SJCRH30 (cell line): ENCODE results near the gene TRIM10. TPM values are rescaled to one million over a fixed set of nuclear protein-coding genes. Genes with fewer than 3 reads are reported as not detected.

Source experiments
- DNase-seq, 2 experiments: peaks; one replicate each; pipeline ENCODE4 v3.0.0-alpha.2; 2015 to 2020
- H3K27ac ChIP-seq: fragments of 250-450 bp; sonication (Bioruptor Pico); 2 replicates; pipeline ENCODE4 v1.5.1; 2020; ENCODE audit warnings: mild to moderate bottlenecking, moderate library complexity
- H3K27me3 ChIP-seq: fragments of 250-450 bp; sonication (Bioruptor Pico); 2 replicates; pipeline ENCODE4 v1.5.1; 2020; ENCODE audit warnings: mild to moderate bottlenecking, moderate library complexity
- H3K36me3 ChIP-seq: fragments of 250-450 bp; sonication (Bioruptor Pico); 2 replicates; pipeline ENCODE4 v1.5.1; 2020; ENCODE audit warnings: mild to moderate bottlenecking, moderate library complexity
- H3K4me1 ChIP-seq: fragments of 250-450 bp; sonication (Bioruptor Pico); 2 replicates; pipeline ENCODE4 v1.5.1; 2020; ENCODE audit warnings: mild to moderate bottlenecking, moderate library complexity
- H3K4me3 ChIP-seq: fragments of 250-450 bp; sonication (Bioruptor Pico); 2 replicates; pipeline ENCODE4 v1.5.1; 2020; ENCODE audit warnings: mild to moderate bottlenecking, moderate library complexity
- H3K9me3 ChIP-seq: fragments of 250-450 bp; sonication (Bioruptor Pico); replicated peaks from 2 replicates; pipeline ENCODE4 v1.5.1; 2020; ENCODE audit warnings: mild to moderate bottlenecking, moderate library complexity
- total RNA-seq: library from RNA; depleted of rRNA; stranded (reverse); fragments of >200 nt; shearing (Covaris generic); gene quantifications from 2 replicates; pipeline ENCODE4 v1.2.3, GENCODE V29; 2014

Gene TRIM10
- total RNA-seq, 1 experiment from 2014 or later: not detected

DNA sequence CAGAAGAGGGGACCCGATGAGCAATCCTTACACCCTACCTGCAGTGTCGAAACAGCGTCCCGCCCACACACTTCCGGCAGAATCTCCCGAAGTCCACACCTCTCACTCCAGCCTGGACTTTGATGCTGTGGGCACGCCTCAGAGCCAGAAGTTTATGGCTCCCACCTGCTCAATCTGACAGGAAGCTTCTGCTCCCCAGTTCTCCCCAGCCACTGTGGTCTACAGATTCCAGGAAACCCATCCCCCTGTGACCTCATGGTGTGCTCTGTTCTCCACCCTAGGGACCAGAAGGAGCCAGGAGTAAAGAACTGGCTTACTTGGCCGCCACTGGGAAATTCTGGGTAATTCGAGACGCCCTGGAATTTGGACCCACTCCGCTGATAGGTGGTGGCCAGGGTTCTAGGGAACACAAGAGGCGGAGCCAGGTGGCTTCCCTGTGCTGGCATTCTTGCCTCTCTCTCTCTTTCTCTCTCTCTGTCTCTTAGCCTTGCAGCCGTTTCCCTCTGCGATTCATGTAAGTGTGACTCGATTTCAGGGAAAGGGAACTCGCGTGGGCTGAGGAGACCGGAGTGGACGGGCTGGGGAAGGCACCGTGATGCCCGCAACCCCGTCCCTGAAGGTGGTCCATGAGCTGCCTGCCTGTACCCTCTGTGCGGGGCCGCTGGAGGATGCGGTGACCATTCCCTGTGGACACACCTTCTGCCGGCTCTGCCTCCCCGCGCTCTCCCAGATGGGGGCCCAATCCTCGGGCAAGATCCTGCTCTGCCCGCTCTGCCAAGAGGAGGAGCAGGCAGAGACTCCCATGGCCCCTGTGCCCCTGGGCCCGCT lies 2.3 kb upstream of the TRIM10 start, which contains the start of gene TRIM15:
TRIM15 (plus strand) TSS at position 457 of the 828 bp plus-strand sequence; CDS start at position 596, 139 bp downstream.
- Histone ChIP-seq H3K9me3 (no peaks in the 10 kb centered on the region), H3K27me3 (no peaks in the 10 kb centered on the region), H3K27ac (no peak within 1 kb of the TSS), H3K4me1 (no peaks in the 10 kb centered on the region), H3K36me3 (no peaks in the 10 kb centered on the region), H3K4me3 (no peak within 1 kb of the TSS)
- peak in 1 of 2 experiments; percentile 24 for DNase-seq

DNA sequence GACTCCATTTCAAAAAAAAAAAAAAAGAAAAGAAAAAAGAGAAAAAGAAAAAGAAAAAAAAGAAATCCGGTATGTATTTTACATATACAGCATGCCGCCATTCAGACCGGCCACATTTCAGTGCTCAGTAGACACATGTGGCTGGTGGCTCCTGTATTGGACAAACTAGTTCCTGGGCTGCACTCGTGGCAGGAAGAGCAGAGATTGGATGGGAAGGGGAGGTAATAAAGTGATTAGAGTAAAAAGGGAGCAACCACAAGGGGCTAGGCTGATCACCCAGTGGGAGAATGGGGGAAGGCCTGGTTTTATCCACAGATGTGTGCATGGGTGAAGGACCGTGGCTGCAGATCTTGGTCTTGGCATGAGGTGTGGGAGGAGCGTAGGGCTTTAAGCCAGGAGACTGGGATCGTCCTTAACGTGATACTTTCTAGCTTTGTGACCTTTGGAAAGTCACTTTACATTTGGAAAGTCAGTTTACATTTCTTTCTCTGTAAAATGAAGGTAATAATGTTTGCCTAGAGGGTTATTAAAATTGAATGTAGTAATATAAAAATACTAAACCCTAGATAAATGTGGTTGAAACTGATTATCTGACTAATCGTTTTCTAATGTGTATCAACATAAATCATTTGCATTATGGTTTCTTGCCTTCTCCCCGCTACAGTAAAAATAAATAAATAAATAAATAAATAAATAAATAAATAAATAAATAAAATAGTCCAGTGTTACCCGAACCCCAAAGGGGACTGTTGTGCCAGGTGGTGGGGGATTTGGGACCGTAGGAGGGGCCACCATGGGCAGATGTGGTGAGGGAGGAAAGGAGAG lies 1.5 kb upstream of the TRIM10 start:
- no peak overlapping the region for H3K4me3 ChIP-seq
- H3K4me1 ChIP-seq: no peaks in the 10 kb centered on the region
- H3K9me3 ChIP-seq: no peaks in the 10 kb centered on the region
- H3K27ac ChIP-seq: no peak overlapping the region
- no peak for DNase-seq
- no peaks in the 10 kb centered on the region for H3K36me3 ChIP-seq
- no peaks in the 10 kb centered on the region for H3K27me3 ChIP-seq

DNA sequence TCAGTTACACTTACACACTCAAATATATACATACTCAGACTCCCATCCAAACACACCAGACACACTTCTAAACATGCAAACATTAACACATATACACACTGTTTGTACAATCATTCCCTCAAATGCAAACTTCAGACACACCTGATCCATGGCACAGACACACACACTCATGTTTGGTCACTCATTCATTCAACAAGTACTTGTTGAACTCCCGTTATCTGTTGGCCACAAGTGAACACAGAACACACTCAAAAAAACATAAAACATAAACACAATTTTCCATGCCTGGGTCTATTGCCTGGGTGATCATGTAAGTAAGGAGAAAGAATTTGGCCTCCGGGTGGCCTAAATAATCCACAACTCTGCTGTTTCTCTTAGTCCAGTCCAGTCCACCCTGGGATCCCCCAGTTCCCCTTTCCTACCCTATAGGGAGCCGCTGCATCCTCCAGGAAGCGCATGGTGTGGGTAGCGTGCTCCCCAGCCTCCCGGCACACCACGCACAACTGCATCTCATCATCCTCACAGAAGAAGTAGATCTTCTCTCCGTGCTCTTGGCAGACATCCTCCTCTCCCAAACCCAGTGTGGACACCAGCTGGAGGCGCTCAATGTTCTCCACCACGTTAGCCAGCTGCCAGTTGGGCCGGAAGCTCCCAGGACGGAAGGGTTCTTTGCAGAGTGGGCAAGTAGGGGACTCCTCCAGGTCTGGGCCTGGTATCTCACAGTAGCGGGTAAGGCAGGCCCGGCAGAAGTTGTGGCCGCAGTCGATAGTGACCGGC lies 815 bp downstream of the TRIM10 start:
- no peaks in the 10 kb centered on the region for H3K36me3 ChIP-seq
- H3K27me3 ChIP-seq: no peaks in the 10 kb centered on the region
- H3K9me3 ChIP-seq: no peaks in the 10 kb centered on the region
- no peak overlapping the region for H3K4me3 ChIP-seq
- H3K4me1 ChIP-seq: peaks cover 2% of the 10 kb centered on the region
- H3K27ac ChIP-seq: no peak overlapping the region
- DNase-seq: no peak

DNA sequence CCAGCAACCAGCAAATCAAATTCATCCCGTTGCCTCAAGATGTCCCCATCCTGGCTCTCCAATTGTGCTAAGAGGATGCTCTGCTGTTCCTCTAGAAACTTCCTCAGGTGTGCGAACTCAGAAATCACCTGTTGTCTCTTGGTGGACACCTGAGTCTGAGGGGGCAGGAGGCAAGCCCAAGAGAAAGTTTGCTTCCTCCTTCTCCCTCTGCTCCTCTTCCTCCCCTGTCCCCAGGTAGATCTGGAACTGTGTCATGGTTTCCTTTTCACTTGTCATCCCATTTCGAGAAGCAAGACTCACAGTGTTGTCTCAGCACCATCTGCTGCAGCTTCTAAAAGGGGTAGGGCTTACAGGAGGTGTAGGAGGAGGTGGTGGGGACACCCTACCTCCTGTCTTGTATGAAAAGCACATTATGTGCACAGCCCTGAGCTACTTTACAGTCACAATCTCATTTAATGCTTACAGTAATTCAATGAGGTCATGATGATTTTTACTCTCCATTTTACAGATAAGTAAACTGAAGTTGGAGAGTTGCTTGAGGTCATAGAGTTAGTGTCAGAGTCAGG lies 2.5 kb downstream of the TRIM10 start:
- no peak for DNase-seq
- no peaks in the 10 kb centered on the region for H3K27me3 ChIP-seq
- H3K9me3 ChIP-seq: no peaks in the 10 kb centered on the region

DNA sequence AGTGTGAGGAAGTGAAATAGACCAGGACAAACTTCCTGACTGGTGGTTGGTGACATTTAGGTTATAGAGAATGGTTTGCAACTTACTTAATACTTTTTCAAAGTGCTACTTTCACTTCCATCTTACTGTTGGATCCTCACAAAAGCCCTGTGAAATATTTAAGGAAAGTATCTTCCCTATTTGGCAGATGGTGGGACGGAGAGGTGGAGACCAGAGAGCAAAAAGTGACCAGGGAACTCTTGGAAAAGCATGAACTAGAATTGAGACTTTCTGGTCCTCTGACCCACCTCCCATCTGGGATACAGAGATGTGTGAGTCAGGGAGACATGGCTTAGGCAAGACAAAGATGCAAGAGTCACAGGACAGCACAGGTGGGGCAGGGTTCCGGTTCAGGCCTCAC lies 3.0 kb downstream of the TRIM10 start:
- no peak overlapping the region for H3K4me3 ChIP-seq
- no peaks in the 10 kb centered on the region for H3K36me3 ChIP-seq
- no peaks in the 10 kb centered on the region for H3K27me3 ChIP-seq
- DNase-seq: no peak
- no peak overlapping the region for H3K27ac ChIP-seq
- peaks cover 13% of the 10 kb centered on the region for H3K4me1 ChIP-seq
- H3K9me3 ChIP-seq: no peaks in the 10 kb centered on the region

More for the DNA sequence above, 2.5 kb downstream of the TRIM10 start:
- peaks cover 13% of the 10 kb centered on the region for H3K4me1 ChIP-seq
- H3K4me3 ChIP-seq: no peak overlapping the region
- no peaks in the 10 kb centered on the region for H3K36me3 ChIP-seq
- H3K27ac ChIP-seq: no peak overlapping the region

DNA sequence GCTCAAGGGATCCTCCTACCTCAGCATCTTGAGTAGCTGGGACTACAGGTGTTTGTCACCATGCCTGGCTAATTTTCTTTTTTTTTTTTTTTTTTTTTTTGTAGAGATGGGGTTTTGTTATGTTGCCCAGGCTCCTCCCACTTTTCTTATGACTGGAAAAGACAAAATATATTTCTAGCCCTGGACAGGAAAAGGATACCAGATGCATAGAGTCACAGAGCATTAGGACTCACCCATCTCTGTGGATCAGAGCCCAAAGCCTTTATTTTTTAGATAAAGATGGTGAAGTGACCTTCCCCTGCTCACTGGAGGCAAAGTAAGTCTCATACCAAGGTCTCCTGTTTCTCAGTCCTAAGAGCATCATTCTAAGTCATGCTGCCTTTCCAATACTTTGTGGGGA lies 3.4 kb downstream of the TRIM10 start:
- H3K27me3 ChIP-seq: no peaks in the 10 kb centered on the region
- no peaks in the 10 kb centered on the region for H3K36me3 ChIP-seq
- H3K9me3 ChIP-seq: no peaks in the 10 kb centered on the region
- no peak overlapping the region for H3K4me3 ChIP-seq
- H3K4me1 ChIP-seq: peaks cover 13% of the 10 kb centered on the region
- DNase-seq: no peak
- no peak overlapping the region for H3K27ac ChIP-seq

DNA sequence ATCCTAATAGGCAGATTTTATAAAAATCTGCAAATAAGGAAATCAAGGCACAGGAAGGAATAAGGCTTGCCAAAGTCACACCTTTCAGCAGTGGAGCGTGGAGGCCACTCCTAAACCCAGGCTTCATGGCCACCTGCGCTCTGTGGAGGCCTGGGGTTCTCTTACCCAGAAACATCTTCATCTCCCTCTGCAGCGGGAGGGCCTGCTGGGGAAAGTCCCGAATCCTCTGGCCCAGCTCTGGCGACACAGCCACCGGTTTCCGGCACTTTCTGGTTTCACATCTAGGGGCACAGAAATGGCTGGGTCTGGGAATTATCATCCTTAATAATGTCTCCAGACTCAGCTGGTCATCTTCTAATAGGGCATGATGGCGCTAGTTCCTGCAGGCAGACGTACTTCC lies 4.2 kb downstream of the TRIM10 start:
- H3K27ac ChIP-seq: no peak overlapping the region
- H3K4me1 ChIP-seq: peaks cover 18% of the 10 kb centered on the region
- DNase-seq: no peak
- H3K4me3 ChIP-seq: no peak overlapping the region
- H3K27me3 ChIP-seq: no peaks in the 10 kb centered on the region
- H3K9me3 ChIP-seq: no peaks in the 10 kb centered on the region
- H3K36me3 ChIP-seq: no peaks in the 10 kb centered on the region

DNA sequence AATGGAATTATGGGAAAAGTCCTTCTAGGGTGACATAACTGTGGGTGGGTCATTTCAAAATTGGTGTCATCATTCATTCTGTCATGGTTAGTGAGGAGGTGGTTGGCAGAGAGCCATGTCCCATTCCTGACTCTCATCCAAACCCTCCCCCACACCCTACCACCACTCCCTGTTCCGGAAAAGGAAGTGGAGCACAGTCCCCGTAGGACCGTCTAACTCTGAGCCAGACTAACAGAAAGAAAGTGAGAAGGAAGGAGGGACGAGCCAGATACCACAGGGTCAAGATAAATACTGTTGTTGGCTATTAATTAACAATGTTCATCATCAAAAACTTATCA lies 4.8 kb downstream of the TRIM10 start:
- Histone ChIP-seq H3K4me3 (no peak overlapping the region), H3K27ac (no peak overlapping the region), H3K36me3 (no peaks in the 10 kb centered on the region), H3K27me3 (no peaks in the 10 kb centered on the region), H3K4me1 (peaks cover 24% of the 10 kb centered on the region), H3K9me3 (no peaks in the 10 kb centered on the region)
- DNase-seq: peak; percentile 51 to 52

DNA sequence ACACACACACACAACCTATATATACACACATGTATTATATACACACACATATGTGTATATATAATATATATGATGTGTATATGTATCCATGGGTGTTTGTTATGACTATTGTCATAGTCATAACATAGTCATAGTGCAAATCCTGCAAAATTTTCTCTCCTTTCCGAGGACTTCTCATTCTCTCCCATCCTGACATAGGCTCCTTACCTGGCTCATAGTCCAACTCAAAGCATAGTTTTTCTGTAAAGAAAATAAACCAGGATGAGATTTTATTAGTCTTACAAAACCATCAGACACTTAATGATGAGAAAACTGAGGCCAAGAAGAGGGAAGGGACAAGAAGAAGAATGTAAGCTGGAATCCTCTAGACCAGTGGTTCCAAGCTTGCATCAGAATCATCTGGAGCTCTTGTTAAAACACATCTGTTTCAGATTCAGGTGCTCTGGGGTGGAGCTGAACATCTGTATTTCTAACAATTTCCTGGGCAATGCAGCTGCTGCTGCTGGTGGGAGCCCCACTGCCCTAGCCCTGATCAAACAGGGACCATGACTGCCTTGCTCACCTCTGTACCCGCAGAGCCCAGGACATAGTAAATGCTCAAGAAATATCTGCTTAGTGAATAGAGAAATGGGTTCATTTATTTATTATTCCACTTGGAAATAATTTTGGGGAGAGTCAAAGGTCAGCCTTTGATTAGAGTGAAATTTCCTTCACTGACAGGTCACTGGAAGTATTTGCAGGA lies 5.3 kb downstream of the TRIM10 start:
- no peak overlapping the region for H3K4me3 ChIP-seq
- no peaks in the 10 kb centered on the region for H3K9me3 ChIP-seq
- no peaks in the 10 kb centered on the region for H3K36me3 ChIP-seq
- peaks cover 26% of the 10 kb centered on the region for H3K4me1 ChIP-seq
- DNase-seq: no peak
- H3K27me3 ChIP-seq: no peaks in the 10 kb centered on the region
- no peak overlapping the region for H3K27ac ChIP-seq

DNA sequence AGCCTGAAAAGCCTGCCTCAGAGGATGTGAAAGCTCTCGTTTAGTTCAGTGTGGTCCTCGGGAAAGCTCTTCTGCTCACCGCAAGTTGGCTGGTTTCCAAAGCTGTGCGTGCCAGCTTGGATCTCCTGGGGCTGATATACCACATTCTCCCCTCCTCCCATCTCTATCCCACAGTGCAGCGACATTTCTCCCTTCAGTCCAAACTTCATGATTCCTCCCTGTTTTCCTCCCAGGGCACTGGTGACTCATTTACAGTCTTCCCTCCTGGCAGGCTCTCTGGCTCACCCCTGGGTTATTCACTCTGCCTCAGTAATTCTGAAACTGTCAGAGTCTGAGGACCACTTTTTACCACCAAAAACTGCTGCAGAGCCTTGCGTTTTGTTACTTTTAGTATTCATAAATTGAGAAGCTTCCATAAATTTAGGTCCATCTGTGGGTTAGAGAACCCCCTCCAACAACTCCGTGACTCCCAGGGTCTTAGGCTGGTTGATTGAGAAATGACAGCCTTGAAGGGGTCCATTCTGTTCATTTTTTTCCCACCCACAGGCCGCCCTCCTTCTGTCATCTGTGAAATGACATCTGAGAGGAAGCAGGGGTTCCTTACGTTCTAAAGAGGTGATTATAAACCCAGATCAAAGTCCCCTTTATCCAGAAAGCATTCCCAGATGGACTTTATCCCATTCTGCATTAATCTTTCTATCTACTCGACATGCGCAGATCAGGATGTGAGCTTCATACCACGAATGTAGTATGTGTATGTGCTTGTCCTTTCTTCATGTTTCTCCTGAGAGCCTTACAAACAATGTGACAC lies 6.1 kb downstream of the TRIM10 start:
- no peak overlapping the region for H3K27ac ChIP-seq
- H3K36me3 ChIP-seq: no peaks in the 10 kb centered on the region
- no peaks in the 10 kb centered on the region for H3K27me3 ChIP-seq
- peaks cover 34% of the 10 kb centered on the region for H3K4me1 ChIP-seq
- peak; percentile 34 to 45 for DNase-seq
- H3K4me3 ChIP-seq: no peak overlapping the region
- H3K9me3 ChIP-seq: no peaks in the 10 kb centered on the region

DNA sequence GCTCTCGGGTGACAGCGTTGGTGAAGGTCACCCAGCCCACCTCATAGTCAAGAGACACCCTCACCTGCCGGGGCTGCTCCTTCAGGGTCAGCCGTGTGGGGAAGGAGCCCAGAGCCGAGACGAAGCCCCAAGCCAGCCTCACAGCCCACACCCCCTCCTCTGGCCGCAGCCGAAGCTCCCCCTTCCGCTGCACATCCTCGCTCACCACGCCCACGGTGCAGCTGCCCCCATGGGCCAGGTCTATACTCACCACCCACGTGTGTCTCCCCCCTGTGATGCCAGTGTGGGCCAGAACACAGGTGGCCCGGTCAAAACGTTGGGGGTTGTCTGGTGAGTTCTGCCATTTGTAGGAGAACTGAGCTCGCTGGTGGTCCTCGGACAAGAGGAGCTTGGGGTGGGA lies 7.0 kb downstream of the TRIM10 start:
- no peak for DNase-seq
- Histone ChIP-seq H3K36me3 (no peaks in the 10 kb centered on the region), H3K9me3 (no peaks in the 10 kb centered on the region), H3K27ac (no peak overlapping the region), H3K4me3 (no peak overlapping the region), H3K4me1 (peaks cover 35% of the 10 kb centered on the region), H3K27me3 (no peaks in the 10 kb centered on the region)

DNA sequence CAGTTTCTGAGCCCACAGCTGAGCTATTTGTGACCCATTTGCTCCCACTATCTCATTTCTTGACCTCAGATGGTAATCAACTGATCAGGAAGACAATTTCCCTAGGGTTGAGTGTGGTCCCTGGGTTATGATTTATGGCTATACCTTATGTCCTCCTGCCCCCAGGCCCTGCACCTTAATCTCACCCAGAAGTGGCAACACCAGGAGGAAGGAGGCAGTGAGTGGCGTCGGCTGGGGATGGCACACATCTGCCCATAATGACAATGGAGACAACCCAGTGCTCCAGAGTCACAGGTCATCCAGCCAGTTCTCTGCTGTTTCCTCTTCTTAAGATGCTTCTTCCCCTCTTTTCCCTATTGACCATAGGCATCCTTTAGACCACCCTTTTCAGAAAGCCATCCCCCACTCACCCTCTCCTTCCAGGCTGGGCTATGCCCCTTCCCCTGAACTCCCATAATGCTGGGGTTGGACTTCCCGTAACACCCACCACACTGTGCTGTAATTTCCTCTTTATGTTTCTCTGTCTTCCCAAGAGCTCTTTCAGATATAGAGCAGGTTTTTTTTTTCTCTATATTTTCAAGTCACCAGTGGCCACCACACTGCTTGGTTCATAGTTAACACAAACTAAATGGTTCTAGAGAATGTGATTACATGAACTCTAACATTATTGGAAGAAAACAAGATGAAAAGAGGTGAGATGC lies 8.0 kb downstream of the TRIM10 start:
- Histone ChIP-seq H3K4me1 (peaks cover 35% of the 10 kb centered on the region), H3K27me3 (no peaks in the 10 kb centered on the region), H3K36me3 (no peaks in the 10 kb centered on the region), H3K9me3 (no peaks in the 10 kb centered on the region), H3K27ac (no peak overlapping the region), H3K4me3 (no peak overlapping the region)
- no peak for DNase-seq
